DMS53 (cell line): ENCODE data around the gene CPEB4.

Source experiments
- DNase-seq: peaks from one replicate; lab custom pipeline; 2025; lab: John Stamatoyannopoulos, UW

CPEB4 gene

GRCh38 chr5:173913686-173914321 is 25.7 kb downstream of the CPEB4 start:
- no peak for DNase-seq

- DNase-seq, result no peak
Measured at GRCh38 chr5:173915310-173916014, 27.3 kb downstream of the CPEB4 start.

- no peak for DNase-seq
Measured at GRCh38 chr5:173916233-173916632, 28.1 kb downstream of the CPEB4 start.

GRCh38 chr5:173917788-173918786 is 29.9 kb downstream of the CPEB4 start:
- DNase-seq, result peak; percentile 80

- DNase-seq, result no peak
Measured at GRCh38 chr5:173919443-173919842, 31.3 kb downstream of the CPEB4 start.

- DNase-seq, result no peak
Measured at GRCh38 chr5:173920024-173920753, 32.0 kb downstream of the CPEB4 start.

- DNase-seq, result no peak
Measured at GRCh38 chr5:173920866-173921555, 32.9 kb downstream of the CPEB4 start.

- no peak for DNase-seq
Measured at GRCh38 chr5:173922527-173922926, 34.4 kb downstream of the CPEB4 start.

GRCh38 chr5:173923218-173924095 is 35.3 kb downstream of the CPEB4 start:
- DNase-seq, result no peak

- DNase-seq, result no peak
Measured at GRCh38 chr5:173924899-173925298, 36.8 kb downstream of the CPEB4 start.

GRCh38 chr5:173925449-173926071 is 37.4 kb downstream of the CPEB4 start:
- peak; percentile 60 for DNase-seq

GRCh38 chr5:173926359-173926758 is 38.2 kb downstream of the CPEB4 start:
- no peak for DNase-seq

- DNase-seq, result no peak
Measured at GRCh38 chr5:173928871-173929574, 40.9 kb downstream of the CPEB4 start.

GRCh38 chr5:173932695-173933139 is 44.6 kb downstream of the CPEB4 start:
- peak; percentile 14 for DNase-seq

GRCh38 chr5:173933901-173934300 is 45.8 kb downstream of the CPEB4 start:
- no peak for DNase-seq

- DNase-seq, result no peak
Measured at GRCh38 chr5:173935396-173935795, 47.2 kb downstream of the CPEB4 start.

GRCh38 chr5:173940269-173940668 is 52.1 kb downstream of the CPEB4 start:
- no peak for DNase-seq

GRCh38 chr5:173941102-173941501 is 53.0 kb downstream of the CPEB4 start:
- no peak for DNase-seq
